DMS 273 (cell line): ENCODE data around the gene NR4A1.
A peak's percentile ranks its signal among the peaks of the same experiment; 100 is the strongest.

Experiments used
- DNase-seq: peaks from one replicate; lab custom pipeline; 2025; ENCODE audit not compliant: unreplicated experiment; lab: John Stamatoyannopoulos, UW

The NR4A1 gene

DNA sequence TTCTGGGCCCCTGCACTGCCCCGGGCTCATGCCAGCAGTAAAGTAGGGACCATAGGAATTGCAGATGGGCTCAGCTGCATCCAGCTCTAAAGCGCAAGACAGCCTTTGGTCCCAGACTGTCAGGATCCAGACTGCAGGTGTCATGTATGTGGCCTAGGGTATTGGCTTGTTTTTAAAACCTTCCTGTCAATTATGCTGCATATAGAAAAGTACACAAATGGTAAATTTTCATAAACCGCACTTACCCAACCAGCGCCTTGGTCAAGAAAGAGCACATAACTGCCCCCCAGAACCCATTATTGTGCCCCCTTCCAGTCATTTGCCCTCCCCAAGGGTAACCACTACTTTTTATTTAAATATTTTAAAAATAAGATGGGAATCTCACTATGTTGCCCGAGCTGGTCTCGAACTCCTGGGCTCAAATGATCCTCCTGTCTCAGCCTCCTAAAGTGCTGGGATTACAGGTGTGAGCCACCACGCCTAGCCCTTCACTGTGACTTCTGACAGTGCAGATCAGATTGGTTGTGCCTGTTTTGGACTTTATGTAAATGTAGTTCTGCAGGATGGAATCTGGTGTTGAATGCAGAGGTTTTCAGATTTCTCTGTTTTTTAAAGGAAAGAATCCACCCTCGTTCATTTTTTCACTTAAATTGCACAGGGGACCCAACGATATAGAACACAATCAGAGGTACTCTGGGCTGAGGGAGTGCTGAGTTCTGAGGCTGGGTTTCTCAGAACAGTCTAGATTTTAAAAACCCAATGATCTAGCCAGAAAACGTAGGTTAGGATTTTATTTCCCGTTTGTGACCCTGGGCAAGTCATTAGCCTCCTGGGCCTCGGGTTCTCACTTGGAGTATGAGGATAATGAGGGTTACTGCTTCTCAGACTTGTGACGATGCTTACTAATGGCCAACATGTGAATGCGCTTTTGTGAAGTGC lies 6.7 kb downstream of the NR4A1 start:
- no peak for DNase-seq

- peak; percentile 90 for DNase-seq
These were observed 7.6 kb downstream of the NR4A1 start for GRCh38 chr12:52058631-52059361.

DNA sequence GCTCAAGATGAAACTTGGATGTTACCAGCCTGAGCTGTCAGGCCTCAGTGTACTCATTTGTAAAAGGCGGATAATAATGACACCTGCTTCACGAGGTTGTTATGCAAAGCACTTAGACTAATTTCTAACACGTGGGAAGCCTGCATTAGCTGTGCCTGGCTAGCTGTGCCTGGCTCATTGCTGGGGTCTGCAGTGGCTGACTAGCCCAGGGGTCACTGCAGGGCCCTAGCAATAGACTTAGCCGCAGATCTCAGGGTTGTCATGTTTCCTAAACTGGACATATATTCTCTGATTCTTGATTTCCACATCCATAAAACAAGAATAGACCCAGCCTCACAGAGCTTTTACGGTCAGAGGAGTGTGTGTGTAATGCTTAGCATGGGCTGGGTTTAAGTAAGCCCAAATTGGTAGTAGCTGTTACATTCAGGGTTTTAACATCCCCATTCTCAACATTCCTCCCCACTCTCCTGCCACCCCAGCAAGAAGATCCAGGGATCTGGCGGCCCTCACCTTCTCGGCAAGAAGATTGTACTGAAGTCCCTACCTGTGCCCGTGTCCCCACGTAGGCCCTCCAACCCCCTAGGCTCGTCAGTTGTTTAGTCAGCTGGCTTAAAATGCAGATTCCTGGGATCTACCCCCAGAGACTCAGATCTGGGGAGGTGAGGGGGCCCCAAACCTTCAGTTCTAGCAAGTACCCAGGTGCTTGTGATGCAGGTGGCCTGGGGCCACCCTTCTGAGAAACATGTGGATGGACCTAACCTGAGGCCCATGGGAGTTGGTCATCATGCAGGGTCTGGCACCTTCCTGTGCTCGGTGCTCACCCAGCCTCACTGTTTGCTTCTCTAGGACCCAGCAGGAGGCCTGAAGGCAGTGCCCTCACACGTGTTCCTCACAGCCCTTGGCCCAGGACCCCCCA lies 8.6 kb downstream of the NR4A1 start:
- no peak for DNase-seq

- DNase-seq = no peak
These were observed 9.4 kb downstream of the NR4A1 start for GRCh38 chr12:52060498-52061177.

- no peak for DNase-seq
These were observed 10.4 kb downstream of the NR4A1 start for GRCh38 chr12:52061470-52062166.

- no peak for DNase-seq
These were observed 11.2 kb downstream of the NR4A1 start for GRCh38 chr12:52062167-52063081.

DNA sequence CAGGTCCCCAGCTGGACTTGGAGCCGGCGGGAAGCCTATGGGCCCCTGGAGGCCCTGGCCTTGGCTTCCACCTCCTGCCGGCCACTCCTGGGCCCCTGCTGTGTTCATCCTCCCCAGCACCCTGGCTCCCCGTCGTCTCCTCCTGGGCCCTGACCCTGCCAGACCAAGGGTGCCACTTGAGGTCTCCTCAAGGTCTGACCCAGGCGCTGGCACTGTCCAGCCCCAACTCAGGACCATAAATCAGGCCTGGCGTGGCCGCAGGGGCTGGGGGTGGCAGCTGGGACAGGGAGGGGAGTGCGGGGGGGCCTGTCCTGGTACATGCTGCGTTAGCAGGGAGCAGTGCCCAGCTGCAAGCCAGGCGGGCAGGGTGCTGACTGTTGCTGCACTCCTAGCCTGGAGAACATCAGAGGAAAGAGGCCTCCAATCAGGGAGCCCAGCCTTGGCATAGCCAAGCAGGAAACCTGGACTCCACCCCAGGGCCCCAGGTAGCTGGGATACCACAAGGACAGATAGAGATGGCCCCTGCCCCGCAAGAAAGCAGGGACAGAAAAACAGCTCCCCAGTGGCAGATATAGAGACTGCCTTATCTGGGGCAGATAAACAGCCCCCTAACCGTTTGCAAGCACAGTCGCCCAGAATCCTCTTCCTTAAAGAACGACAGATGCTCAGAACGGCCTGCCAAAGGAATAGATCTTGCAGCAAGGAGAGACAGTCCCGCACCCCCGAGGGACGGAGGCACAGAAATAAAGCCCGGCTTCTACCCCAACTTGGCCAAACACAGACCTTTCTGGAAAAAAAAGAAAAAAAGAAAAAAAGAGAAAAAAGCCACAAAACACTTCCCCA lies 12.1 kb downstream of the NR4A1 start:
- DNase-seq = peak; percentile 43

- DNase-seq = peak; percentile 27
These were observed 12.9 kb downstream of the NR4A1 start for GRCh38 chr12:52063981-52064649.

DNA sequence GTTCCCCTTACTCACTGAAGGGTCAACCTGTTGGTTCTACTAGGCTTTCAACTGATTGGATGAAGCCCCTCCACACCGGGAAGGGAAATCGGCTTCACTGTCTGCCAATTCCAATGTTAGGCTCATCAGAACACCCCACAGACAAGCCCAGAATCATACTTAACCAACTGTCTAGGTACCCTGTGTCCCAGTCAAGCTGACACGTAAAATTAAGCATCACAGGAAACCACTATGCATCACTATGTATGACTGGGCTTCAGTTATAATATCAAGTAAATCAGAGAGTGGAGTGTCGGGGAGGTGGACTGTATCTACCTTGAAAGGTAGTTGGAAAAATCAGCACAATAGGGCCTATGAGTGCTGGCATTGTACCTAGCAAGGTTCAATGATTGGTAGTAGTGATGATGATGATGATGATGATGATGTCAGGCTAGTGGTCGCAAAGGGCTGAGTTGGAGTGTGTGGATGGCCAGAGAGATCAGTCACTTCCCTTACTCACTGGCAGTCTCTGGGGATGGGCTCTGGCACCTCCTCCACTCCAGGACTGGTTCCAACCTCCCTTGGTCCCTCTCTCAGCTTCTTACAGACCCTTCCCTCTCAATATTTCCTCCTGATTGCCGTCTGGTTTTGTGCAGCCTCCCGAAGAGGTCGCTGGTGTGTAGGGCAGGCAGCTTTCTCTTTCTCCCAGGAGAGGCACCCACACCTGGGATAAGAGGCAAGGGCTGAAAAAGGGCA lies 15.3 kb downstream of the NR4A1 start:
- no peak for DNase-seq

- no peak for DNase-seq
These were observed 15.8 kb downstream of the NR4A1 start for GRCh38 chr12:52067081-52067374.

- peak; percentile 95 for DNase-seq
These were observed 18.3 kb downstream of the NR4A1 start, which contains the start of gene ATG101 for GRCh38 chr12:52069327-52070184. Gene ATG101 (plus strand): TSS chr12:52069978. CDS start chr12:52073651, 3,673 bp downstream.

DNA sequence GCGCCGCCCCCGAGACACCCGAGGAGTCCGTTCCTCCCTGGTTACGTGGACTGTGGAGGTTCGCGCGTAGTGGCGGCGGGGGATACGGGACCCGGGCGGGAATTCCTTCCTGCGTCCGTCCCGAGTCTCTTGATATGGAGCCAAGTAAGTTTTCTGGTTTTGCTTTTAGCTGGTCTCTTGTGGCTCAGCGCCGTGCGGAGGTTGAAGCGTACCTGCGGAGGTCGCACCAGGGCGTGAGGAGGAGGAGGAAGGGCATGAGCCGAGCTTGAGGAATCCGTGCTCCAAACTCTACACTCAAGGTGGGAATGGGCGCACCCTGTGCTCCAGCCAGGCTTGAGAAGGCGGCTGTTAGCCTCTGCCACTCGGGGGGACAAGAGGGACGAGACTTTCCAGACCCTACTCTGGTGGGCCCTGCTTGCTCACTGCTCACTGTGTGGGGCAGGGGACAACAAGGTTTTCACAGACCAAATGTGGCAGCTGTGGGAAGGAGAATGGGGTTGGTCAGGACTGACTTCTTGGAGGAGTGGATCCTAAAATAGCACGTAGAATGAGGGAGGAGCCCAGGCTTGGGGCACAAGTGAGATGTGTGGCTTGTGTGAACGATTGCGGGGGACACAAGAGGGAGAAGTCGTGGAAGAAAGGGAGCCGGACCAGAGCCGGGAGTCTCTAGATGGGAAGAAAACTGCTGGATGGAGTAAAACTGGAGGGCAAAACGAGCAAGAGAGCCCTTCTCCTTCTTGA lies 19.1 kb downstream of the NR4A1 start:
- DNase-seq = no peak

- DNase-seq = peak; percentile 23
These were observed 22.5 kb downstream of the NR4A1 start for GRCh38 chr12:52073531-52074381.

DNA sequence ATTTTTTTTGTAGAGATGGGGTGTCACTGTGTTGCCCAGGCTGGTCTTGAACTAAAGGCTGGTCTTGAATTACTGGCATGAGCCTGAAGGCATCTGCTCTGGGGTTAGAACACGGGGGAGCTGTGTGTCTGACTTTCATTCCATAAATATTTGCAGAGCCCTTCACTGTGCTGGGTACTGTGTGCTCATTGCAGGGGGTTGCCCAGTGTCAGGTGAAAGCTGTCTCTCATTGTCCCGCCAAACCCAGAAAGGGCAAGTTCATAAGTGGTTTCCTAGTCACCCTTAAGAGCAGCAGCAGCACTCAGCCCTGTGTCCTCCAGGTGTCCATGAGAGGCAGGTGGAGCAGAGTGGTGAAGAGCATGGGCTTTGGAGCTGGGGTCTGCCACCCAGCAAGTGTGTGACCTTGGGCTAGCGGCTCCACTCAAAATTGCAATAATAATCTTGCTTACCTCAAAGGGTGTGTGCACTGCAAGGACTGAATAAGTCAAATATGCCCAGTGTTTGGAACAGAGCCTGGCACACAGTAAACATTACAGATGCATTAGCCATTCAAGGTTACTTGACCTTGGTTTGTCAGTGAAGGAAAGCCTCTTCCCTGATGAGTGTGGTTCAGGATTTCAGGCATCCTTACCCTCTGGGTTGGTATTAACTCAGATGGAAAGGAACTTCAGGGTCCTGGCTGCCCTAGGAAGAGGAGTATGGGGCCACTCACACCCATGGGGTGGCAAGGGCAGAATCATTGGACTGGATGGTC lies 23.9 kb downstream of the NR4A1 start:
- DNase-seq = no peak
